ENCODE results near the gene KDM5C. TPM values are rescaled to one million over a fixed set of nuclear protein-coding genes. Genes with fewer than 3 reads are reported as not detected.

Gene KDM5C
- total and polyA plus RNA-seq, 9 of the 15 experiments (the other 6 are each of a cell fraction or from before 2014, with no cell fraction given), result 0.62 to 136 (median 52.4) TPM

DNA sequence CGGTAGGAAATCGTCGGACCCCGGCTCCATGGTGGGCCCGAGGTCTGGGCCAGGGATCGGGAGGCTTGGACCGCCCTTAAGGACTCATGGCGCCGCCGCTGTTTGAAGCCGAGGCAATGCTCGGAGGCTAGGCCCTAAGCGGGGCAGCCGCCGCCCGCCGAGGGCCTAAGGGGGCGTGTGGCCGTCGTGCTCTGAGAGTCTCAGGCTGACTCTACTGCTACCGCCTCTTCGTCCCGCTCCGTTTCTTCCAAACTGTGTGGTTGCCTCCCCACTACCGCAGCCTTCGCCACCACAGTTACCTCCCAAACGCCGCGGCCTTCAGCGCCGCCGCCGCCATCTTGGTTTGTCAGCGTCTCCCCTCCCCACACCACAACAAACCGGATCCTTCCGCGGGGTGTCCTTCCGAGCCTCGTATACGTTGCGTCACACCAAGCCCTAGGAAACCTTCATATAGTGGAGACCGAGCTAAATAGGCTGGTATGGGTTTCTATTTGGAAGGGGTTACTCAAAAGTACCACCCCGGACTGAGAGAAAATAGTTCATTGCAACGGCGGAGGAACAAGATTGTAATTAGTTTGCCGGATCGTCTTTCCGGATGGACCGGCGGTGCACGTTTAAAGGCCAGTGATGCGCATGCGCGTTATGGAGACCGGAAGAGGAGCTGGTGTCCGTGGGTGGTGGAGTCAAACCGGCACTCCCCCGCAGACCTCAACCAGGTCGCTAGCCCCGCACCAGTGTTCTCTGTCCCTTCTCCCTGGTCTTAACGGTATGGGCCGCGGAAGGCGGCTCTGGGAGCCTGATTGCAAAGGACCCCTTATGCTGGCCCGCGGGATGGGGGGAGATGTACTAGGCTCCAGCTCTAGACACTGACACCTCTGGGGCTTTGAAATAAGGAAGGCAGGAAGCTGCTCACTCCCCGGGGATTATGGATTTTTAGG lies at the start of gene KDM5C (continued):
- TF ChIP-seq, protein P1, sequence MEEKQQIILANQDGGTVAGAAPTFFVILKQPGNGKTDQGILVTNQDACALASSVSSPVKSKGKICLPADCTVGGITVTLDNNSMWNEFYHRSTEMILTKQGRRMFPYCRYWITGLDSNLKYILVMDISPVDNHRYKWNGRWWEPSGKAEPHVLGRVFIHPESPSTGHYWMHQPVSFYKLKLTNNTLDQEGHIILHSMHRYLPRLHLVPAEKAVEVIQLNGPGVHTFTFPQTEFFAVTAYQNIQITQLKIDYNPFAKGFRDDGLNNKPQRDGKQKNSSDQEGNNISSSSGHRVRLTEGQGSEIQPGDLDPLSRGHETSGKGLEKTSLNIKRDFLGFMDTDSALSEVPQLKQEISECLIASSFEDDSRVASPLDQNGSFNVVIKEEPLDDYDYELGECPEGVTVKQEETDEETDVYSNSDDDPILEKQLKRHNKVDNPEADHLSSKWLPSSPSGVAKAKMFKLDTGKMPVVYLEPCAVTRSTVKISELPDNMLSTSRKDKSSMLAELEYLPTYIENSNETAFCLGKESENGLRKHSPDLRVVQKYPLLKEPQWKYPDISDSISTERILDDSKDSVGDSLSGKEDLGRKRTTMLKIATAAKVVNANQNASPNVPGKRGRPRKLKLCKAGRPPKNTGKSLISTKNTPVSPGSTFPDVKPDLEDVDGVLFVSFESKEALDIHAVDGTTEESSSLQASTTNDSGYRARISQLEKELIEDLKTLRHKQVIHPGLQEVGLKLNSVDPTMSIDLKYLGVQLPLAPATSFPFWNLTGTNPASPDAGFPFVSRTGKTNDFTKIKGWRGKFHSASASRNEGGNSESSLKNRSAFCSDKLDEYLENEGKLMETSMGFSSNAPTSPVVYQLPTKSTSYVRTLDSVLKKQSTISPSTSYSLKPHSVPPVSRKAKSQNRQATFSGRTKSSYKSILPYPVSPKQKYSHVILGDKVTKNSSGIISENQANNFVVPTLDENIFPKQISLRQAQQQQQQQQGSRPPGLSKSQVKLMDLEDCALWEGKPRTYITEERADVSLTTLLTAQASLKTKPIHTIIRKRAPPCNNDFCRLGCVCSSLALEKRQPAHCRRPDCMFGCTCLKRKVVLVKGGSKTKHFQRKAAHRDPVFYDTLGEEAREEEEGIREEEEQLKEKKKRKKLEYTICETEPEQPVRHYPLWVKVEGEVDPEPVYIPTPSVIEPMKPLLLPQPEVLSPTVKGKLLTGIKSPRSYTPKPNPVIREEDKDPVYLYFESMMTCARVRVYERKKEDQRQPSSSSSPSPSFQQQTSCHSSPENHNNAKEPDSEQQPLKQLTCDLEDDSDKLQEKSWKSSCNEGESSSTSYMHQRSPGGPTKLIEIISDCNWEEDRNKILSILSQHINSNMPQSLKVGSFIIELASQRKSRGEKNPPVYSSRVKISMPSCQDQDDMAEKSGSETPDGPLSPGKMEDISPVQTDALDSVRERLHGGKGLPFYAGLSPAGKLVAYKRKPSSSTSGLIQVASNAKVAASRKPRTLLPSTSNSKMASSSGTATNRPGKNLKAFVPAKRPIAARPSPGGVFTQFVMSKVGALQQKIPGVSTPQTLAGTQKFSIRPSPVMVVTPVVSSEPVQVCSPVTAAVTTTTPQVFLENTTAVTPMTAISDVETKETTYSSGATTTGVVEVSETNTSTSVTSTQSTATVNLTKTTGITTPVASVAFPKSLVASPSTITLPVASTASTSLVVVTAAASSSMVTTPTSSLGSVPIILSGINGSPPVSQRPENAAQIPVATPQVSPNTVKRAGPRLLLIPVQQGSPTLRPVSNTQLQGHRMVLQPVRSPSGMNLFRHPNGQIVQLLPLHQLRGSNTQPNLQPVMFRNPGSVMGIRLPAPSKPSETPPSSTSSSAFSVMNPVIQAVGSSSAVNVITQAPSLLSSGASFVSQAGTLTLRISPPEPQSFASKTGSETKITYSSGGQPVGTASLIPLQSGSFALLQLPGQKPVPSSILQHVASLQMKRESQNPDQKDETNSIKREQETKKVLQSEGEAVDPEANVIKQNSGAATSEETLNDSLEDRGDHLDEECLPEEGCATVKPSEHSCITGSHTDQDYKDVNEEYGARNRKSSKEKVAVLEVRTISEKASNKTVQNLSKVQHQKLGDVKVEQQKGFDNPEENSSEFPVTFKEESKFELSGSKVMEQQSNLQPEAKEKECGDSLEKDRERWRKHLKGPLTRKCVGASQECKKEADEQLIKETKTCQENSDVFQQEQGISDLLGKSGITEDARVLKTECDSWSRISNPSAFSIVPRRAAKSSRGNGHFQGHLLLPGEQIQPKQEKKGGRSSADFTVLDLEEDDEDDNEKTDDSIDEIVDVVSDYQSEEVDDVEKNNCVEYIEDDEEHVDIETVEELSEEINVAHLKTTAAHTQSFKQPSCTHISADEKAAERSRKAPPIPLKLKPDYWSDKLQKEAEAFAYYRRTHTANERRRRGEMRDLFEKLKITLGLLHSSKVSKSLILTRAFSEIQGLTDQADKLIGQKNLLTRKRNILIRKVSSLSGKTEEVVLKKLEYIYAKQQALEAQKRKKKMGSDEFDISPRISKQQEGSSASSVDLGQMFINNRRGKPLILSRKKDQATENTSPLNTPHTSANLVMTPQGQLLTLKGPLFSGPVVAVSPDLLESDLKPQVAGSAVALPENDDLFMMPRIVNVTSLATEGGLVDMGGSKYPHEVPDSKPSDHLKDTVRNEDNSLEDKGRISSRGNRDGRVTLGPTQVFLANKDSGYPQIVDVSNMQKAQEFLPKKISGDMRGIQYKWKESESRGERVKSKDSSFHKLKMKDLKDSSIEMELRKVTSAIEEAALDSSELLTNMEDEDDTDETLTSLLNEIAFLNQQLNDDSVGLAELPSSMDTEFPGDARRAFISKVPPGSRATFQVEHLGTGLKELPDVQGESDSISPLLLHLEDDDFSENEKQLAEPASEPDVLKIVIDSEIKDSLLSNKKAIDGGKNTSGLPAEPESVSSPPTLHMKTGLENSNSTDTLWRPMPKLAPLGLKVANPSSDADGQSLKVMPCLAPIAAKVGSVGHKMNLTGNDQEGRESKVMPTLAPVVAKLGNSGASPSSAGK (IDR thresholded peaks at IDR 0.05), result no peak; the same call in 1 of the 2 replicates
- TF ChIP-seq RFX1 (IDR thresholded peaks at IDR 0.05), result no peak
- TF ChIP-seq, protein P2, sequence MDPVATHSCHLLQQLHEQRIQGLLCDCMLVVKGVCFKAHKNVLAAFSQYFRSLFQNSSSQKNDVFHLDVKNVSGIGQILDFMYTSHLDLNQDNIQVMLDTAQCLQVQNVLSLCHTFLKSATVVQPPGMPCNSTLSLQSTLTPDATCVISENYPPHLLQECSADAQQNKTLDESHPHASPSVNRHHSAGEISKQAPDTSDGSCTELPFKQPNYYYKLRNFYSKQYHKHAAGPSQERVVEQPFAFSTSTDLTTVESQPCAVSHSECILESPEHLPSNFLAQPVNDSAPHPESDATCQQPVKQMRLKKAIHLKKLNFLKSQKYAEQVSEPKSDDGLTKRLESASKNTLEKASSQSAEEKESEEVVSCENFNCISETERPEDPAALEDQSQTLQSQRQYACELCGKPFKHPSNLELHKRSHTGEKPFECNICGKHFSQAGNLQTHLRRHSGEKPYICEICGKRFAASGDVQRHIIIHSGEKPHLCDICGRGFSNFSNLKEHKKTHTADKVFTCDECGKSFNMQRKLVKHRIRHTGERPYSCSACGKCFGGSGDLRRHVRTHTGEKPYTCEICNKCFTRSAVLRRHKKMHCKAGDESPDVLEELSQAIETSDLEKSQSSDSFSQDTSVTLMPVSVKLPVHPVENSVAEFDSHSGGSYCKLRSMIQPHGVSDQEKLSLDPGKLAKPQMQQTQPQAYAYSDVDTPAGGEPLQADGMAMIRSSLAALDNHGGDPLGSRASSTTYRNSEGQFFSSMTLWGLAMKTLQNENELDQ (CRISPR knock-in tag; IDR thresholded peaks at IDR 0.05; ENCODE audit: borderline replicate concordance), result no peak
- no peak for TF ChIP-seq TEAD2 (tag; IDR thresholded peaks at IDR 0.05)
- TF ChIP-seq, protein P3, sequence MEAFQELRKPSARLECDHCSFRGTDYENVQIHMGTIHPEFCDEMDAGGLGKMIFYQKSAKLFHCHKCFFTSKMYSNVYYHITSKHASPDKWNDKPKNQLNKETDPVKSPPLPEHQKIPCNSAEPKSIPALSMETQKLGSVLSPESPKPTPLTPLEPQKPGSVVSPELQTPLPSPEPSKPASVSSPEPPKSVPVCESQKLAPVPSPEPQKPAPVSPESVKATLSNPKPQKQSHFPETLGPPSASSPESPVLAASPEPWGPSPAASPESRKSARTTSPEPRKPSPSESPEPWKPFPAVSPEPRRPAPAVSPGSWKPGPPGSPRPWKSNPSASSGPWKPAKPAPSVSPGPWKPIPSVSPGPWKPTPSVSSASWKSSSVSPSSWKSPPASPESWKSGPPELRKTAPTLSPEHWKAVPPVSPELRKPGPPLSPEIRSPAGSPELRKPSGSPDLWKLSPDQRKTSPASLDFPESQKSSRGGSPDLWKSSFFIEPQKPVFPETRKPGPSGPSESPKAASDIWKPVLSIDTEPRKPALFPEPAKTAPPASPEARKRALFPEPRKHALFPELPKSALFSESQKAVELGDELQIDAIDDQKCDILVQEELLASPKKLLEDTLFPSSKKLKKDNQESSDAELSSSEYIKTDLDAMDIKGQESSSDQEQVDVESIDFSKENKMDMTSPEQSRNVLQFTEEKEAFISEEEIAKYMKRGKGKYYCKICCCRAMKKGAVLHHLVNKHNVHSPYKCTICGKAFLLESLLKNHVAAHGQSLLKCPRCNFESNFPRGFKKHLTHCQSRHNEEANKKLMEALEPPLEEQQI (IDR thresholded peaks at IDR 0.05), result peak; percentile 79
- TF ChIP-seq LARP7 (IDR thresholded peaks at IDR 0.05), result no peak
- TF ChIP-seq POLR2B (IDR thresholded peaks at IDR 0.05; ENCODE audit: low read depth, partially characterized antibody), result peak; percentile 62
- peak; percentile 90 for TF ChIP-seq SUPT5H (IDR thresholded peaks at IDR 0.05)
- TF ChIP-seq ZNF197 (CRISPR knock-in tag; IDR thresholded peaks at IDR 0.05; ENCODE audit: low read depth), result no peak
